HEK293 (cell line): ENCODE data around the gene ETF1.

Source experiments
- CTCF ChIP-seq: fragments of 450-650 bp; formaldehyde crosslinking; IDR thresholded peaks from 2 replicates; pipeline ENCODE4 v1.5.1; 2016; ENCODE audit warnings: missing biosample characterization, missing genetic modification characterization
- GLIS2 ChIP-seq: fragments of 450-650 bp; formaldehyde crosslinking; IDR thresholded peaks from 2 replicates; pipeline ENCODE4 v1.5.1; 2016; ENCODE audit warnings: missing biosample characterization, missing genetic modification characterization
- MZF1 ChIP-seq: fragments of 450-650 bp; formaldehyde crosslinking; IDR thresholded peaks from 2 replicates; pipeline ENCODE4 v1.5.1; 2017; ENCODE audit warnings: missing biosample characterization, missing genetic modification characterization, borderline replicate concordance
- ZNF202 ChIP-seq: fragments of 450-650 bp; formaldehyde crosslinking; IDR thresholded peaks from 2 replicates; pipeline ENCODE4 v1.5.1; 2016; ENCODE audit warnings: missing biosample characterization, missing genetic modification characterization, borderline replicate concordance
- ZNF24 ChIP-seq: fragments of 450-650 bp; formaldehyde crosslinking; IDR thresholded peaks from 2 replicates; pipeline ENCODE4 v1.5.1; 2016; ENCODE audit warnings: missing biosample characterization, missing genetic modification characterization
- ZNF302 ChIP-seq: fragments of 450-650 bp; formaldehyde crosslinking; IDR thresholded peaks from 2 replicates; pipeline ENCODE4 v1.5.1; 2016; ENCODE audit warnings: missing biosample characterization, missing genetic modification characterization, low read depth
- ZNF335 ChIP-seq: fragments of 450-650 bp; formaldehyde crosslinking; conservative IDR thresholded peaks from 2 replicates; pipeline ENCODE4 v1.5.1; 2016; ENCODE audit warnings: missing biosample characterization, missing genetic modification characterization
- ZNF654 ChIP-seq: fragments of 450-650 bp; formaldehyde crosslinking; IDR thresholded peaks from 2 replicates; pipeline ENCODE4 v1.5.1; 2016; ENCODE audit warnings: low read depth, missing biosample characterization, missing genetic modification characterization
- ZNF707 ChIP-seq: fragments of 450-650 bp; formaldehyde crosslinking; IDR thresholded peaks from 2 replicates; pipeline ENCODE4 v1.5.1; 2016; ENCODE audit warnings: missing biosample characterization, missing genetic modification characterization
- TF ChIP-seq, protein P1 (sequence below): fragments of 450-650 bp; formaldehyde crosslinking; IDR thresholded peaks from 2 replicates; pipeline ENCODE4 v1.5.1; 2016; ENCODE audit warnings: missing biosample characterization, missing genetic modification characterization, low read depth
- TF ChIP-seq, protein P2 (sequence below): fragments of 450-650 bp; formaldehyde crosslinking; IDR thresholded peaks from 2 replicates; pipeline ENCODE4 v1.5.1; 2016; ENCODE audit warnings: missing biosample characterization, missing genetic modification characterization

DNA sequence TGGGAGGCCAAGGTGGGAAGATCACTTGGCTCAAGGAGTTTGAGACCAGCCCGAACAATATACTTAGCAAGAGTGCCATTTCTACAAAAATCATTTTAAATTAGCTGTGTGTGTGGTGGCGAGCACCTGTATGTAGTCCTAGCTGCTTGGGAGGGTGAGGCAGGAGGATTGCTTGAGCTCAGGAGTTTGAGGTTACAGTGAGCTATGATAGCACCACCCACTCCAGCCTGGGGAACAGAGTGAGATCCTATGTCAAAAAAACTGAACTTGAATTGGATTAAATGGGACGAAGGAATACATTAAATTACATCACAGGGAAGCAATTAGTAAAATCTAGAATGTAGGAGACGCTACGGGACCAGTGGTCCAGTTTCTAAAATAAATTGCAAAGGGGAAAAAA is 6.4 kb upstream of the ETF1 start:
- TF ChIP-seq CTCF (no peak), ZNF654 (tag by site-specific recombination) (no peak), ZNF335 (tag by site-specific recombination) (no peak), ZNF202 (tag by site-specific recombination) (no peak), ZNF302 (tag by site-specific recombination) (no peak), MZF1 (tag by site-specific recombination) (no peak), GLIS2 (no peak), ZNF24 (tag by site-specific recombination) (no peak), ZNF707 (tag by site-specific recombination) (no peak)
- TF ChIP-seq, protein P1, sequence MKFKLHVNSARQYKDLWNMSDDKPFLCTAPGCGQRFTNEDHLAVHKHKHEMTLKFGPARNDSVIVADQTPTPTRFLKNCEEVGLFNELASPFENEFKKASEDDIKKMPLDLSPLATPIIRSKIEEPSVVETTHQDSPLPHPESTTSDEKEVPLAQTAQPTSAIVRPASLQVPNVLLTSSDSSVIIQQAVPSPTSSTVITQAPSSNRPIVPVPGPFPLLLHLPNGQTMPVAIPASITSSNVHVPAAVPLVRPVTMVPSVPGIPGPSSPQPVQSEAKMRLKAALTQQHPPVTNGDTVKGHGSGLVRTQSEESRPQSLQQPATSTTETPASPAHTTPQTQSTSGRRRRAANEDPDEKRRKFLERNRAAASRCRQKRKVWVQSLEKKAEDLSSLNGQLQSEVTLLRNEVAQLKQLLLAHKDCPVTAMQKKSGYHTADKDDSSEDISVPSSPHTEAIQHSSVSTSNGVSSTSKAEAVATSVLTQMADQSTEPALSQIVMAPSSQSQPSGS: no peak
- TF ChIP-seq, protein P2, sequence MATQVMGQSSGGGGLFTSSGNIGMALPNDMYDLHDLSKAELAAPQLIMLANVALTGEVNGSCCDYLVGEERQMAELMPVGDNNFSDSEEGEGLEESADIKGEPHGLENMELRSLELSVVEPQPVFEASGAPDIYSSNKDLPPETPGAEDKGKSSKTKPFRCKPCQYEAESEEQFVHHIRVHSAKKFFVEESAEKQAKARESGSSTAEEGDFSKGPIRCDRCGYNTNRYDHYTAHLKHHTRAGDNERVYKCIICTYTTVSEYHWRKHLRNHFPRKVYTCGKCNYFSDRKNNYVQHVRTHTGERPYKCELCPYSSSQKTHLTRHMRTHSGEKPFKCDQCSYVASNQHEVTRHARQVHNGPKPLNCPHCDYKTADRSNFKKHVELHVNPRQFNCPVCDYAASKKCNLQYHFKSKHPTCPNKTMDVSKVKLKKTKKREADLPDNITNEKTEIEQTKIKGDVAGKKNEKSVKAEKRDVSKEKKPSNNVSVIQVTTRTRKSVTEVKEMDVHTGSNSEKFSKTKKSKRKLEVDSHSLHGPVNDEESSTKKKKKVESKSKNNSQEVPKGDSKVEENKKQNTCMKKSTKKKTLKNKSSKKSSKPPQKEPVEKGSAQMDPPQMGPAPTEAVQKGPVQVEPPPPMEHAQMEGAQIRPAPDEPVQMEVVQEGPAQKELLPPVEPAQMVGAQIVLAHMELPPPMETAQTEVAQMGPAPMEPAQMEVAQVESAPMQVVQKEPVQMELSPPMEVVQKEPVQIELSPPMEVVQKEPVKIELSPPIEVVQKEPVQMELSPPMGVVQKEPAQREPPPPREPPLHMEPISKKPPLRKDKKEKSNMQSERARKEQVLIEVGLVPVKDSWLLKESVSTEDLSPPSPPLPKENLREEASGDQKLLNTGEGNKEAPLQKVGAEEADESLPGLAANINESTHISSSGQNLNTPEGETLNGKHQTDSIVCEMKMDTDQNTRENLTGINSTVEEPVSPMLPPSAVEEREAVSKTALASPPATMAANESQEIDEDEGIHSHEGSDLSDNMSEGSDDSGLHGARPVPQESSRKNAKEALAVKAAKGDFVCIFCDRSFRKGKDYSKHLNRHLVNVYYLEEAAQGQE (tag by site-specific recombination): no peak
